GM12875 (cell line): ENCODE measurements around the gene TUFT1.

ENCODE experiments used
- H3K4me3 ChIP-seq: one replicate; pipeline ENCODE4 v1.5.1; 2011; ENCODE audit warnings: low read depth, low read length, control low read depth
- CTCF ChIP-seq: IDR thresholded peaks from 2 replicates; pipeline ENCODE4 v1.5.1; 2011; ENCODE audit warnings: low read depth, mild to moderate bottlenecking, control low read depth, inconsistent platforms, low read length, moderate library complexity, borderline replicate concordance; ENCODE audit not compliant: insufficient read depth

Gene TUFT1

GRCh38 chr1:151619489-151620093 lies 79.5 kb downstream of the TUFT1 start:
- no peak overlapping the region for H3K4me3 ChIP-seq
- TF ChIP-seq CTCF: no peak

GRCh38 chr1:151620286-151620685 lies 80.2 kb downstream of the TUFT1 start:
- no peak for TF ChIP-seq CTCF
- no peak overlapping the region for H3K4me3 ChIP-seq

GRCh38 chr1:151621351-151621750 lies 81.2 kb downstream of the TUFT1 start:
- no peak overlapping the region for H3K4me3 ChIP-seq
- no peak for TF ChIP-seq CTCF

GRCh38 chr1:151624783-151625182 lies 84.7 kb downstream of the TUFT1 start:
- TF ChIP-seq CTCF: no peak
- H3K4me3 ChIP-seq: no peak overlapping the region

GRCh38 chr1:151626740-151627334 lies 86.7 kb downstream of the TUFT1 start:
- TF ChIP-seq CTCF: no peak

GRCh38 chr1:151629278-151629677 lies 89.2 kb downstream of the TUFT1 start:
- TF ChIP-seq CTCF: no peak

More at GRCh38 chr1:151626740-151627334, 86.7 kb downstream of the TUFT1 start:
- no peak overlapping the region for H3K4me3 ChIP-seq

More at GRCh38 chr1:151629278-151629677, 89.2 kb downstream of the TUFT1 start:
- H3K4me3 ChIP-seq: no peak overlapping the region
